GM13977 (cell line): ENCODE results near the gene CD86.

Experiments
- DNase-seq: peaks from one replicate; pipeline ENCODE4 v3.0.0; 2012; ENCODE audit warnings: low spot score
- in situ Hi-C: fragments of 300-500 bp; cut with MboI; formaldehyde crosslinking; loops from one replicate; pipeline ENCODE4 v1.12.0; 2022; ENCODE audit warnings: low sequenced_read_pairs, low pct_unique_long_range_greater_than_20kb, mixed read lengths, inconsistent platforms; ENCODE audit not compliant: unreplicated experiment
- TF ChIP-seq, protein P1 (sequence below): IDR thresholded peaks from 2 replicates; pipeline ENCODE4 v1.5.1; 2012; ENCODE audit warnings: mild to moderate bottlenecking, control low read depth; ENCODE audit not compliant: insufficient read depth; ENCODE audit errors: extremely low read depth, missing control alignments

CD86 gene

GRCh38 chr3:122013448-122013925 is 41.7 kb upstream of the CD86 start:
- in situ Hi-C loops: no loop called here
- TF ChIP-seq, protein P1, sequence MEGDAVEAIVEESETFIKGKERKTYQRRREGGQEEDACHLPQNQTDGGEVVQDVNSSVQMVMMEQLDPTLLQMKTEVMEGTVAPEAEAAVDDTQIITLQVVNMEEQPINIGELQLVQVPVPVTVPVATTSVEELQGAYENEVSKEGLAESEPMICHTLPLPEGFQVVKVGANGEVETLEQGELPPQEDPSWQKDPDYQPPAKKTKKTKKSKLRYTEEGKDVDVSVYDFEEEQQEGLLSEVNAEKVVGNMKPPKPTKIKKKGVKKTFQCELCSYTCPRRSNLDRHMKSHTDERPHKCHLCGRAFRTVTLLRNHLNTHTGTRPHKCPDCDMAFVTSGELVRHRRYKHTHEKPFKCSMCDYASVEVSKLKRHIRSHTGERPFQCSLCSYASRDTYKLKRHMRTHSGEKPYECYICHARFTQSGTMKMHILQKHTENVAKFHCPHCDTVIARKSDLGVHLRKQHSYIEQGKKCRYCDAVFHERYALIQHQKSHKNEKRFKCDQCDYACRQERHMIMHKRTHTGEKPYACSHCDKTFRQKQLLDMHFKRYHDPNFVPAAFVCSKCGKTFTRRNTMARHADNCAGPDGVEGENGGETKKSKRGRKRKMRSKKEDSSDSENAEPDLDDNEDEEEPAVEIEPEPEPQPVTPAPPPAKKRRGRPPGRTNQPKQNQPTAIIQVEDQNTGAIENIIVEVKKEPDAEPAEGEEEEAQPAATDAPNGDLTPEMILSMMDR: no peak
- no peak for DNase-seq

DNA sequence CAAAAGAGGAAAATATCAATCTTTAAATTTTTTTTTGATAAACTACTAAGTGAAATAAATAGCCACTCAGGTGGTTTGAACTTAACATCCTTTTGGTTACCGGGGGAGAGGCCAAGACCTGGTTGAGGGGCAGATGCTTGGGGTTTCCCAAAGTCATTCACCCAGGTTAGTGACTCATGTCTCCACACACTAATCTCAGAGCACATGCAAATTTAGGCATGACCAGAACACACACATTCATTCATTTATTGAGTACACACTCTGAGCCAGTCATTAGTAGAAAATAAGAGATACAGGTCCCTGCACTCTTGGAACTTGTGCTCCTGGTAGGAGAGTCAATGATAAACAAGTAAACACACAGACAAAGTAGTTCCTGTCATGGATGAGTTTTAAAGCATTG is 40.4 kb upstream of the CD86 start:
- in situ Hi-C loops: no loop called here
- TF ChIP-seq, protein P1: no peak
- DNase-seq: peak; percentile 74

GRCh38 chr3:122019493-122019892 is 35.7 kb upstream of the CD86 start:
- DNase-seq: peak; percentile 66
- TF ChIP-seq, protein P1: no peak
- in situ Hi-C loops: no loop called here

DNA sequence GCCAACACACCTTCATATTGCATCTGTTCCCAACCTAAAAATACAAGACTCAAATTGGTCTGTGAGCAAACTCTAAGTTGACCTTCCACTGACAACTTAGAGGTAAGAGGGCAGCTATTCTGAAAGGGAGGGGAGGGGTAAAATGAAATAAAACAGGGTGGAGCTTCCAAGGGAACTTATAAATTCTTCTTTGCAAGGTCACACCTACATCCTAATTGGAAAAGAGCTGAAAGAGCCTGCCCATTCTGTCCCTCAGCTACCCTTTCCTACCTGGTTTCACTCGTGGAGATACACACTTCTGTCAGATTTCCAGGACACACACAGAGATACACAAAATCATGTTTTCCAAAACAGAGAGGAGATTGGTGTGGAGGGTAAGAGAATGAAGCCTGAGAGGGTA is 34.1 kb upstream of the CD86 start:
- in situ Hi-C loops: no loop called here
- DNase-seq: no peak
- TF ChIP-seq, protein P1: no peak

- in situ Hi-C loops: no loop called here
- TF ChIP-seq, protein P1: no peak
- peak; percentile 62 for DNase-seq
Measured at GRCh38 chr3:122021811-122022401, 33.3 kb upstream of the CD86 start, which contains the start of gene ILDR1. ILDR1 (minus strand) TSS chr3:122022247; CDS start chr3:122022077, 170 bp downstream.

DNA sequence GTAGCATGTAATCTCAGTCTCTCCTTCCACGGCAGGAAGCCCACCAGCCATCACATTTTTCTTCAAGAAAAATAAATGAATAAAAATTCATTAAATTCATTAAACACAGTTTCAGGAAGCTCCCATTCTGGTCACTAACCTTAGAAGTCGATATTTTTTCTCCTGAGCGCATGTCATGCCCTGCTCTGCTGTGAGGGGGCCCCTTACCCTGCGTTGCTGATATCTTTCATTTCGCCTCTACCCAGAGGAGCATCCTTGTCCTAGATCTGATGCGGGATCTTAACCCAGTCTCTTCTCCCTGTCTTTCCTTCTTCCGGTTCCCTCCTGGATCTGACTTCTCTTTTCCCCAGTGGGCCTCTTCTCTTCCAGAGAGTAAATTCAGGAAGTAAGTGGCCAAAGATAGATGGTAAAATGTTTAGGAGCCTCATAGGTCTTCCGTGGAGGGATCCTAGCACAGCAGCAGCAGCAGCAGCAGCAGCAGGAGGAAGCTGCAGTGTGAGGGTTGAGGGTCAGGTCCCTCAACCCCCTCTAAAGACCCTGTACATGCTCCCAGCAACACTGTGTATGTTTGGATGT is 31.7 kb upstream of the CD86 start:
- TF ChIP-seq, protein P1: no peak
- in situ Hi-C loops: no loop called here
- DNase-seq: no peak
